Vagina (tissue), 2 donors: ENCODE results near the gene SLC4A1AP.

Experiments
- POLR2A ChIP-seq, 2 donors: fragments of 450-650 bp; IDR thresholded peaks; one replicate each; pipeline ENCODE4 v1.6.1; 2017; ENCODE audit warnings: antibody characterized with exemption in 2 of 2, mild to moderate bottlenecking in 2 of 2, moderate library complexity in 2 of 2
- POLR2AphosphoS5 ChIP-seq, 2 donors: sonication (generic); formaldehyde crosslinking; IDR thresholded peaks; one replicate each; pipeline ENCODE4 v1.9.0; 2017; ENCODE audit warnings: antibody characterized with exemption in 2 of 2, mild to moderate bottlenecking in 2 of 2, low read depth in 1 of 2; ENCODE audit not compliant: insufficient read depth in 1 of 2

GRCh38 chr2:27615316-27615715 is 48.4 kb upstream of the SLC4A1AP start:
- TF ChIP-seq POLR2AphosphoS5 (IDR thresholded peaks at IDR 0.05; ENCODE audit: insufficient read depth in 1 of 2, low read depth in 1 of 2) (no peak), POLR2A (IDR thresholded peaks at IDR 0.05) (no peak)
